GM18505 (cell line): ENCODE measurements around the gene LRRC37A2.
A peak's percentile ranks its signal among the peaks of the same experiment; 100 is the strongest.
"Not testable (repeated sequence)": the region's sequence is repeated elsewhere in the genome, so short reads cannot be mapped to it uniquely, and the experiment has no call there.

ENCODE experiments used
- ATAC-seq: cut with Tn5 transposase; IDR thresholded peaks from one replicate; pipeline ENCODE4 v1.9.1; 2021; ENCODE audit not compliant: unreplicated experiment

LRRC37A2 gene

GRCh38 chr17:46512168-46512567 lies at the start of gene LRRC37A2:
LRRC37A2 (plus strand) TSS chr17:46512468; CDS start chr17:46512713, 245 bp downstream.
- not testable (repeated sequence) for ATAC-seq

- ATAC-seq: not testable (repeated sequence)
Measured at GRCh38 chr17:46467618-46468017, 44.6 kb upstream of the LRRC37A2 start.

- ATAC-seq: not testable (repeated sequence)
Measured at GRCh38 chr17:46474489-46474888, 37.8 kb upstream of the LRRC37A2 start.

DNA sequence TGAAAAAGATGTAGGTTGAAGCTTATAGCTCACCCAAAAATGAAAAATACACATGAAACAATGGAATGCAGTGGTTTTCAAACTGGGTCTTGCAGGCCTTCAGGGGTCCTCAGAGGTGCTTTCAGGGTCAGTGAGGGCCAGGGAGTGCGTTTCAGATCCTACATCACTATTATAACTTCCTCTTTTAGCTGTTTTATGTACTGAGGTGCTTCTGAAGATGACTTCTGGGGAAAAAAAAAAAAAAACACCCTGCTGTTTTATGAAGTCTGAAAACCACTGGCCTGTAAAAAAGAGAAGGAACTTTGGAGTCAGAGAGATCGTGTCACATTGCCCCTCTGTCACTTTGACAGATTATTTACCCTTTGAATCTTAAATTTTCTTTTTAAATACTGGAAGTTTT lies 36.7 kb upstream of the LRRC37A2 start:
- not testable (repeated sequence) for ATAC-seq

DNA sequence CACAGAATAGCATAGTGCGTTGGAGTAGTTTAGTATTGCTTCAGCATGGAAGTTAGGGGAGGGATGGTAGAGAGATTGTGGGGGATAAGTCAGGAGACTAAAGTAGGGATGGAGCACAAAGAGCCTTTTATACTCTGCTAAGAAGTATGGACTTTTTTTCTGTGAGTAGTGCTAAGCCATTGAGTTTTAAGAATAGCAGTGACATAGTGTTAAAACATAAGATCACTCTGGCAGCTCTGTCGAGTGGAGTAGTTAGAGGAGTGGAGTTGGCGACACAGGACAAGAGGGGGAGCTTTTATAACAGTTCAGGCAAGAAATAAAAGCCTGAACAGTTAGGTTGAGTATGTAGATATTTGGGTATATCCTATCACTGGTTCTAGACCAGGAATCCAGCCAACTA lies 33.4 kb upstream of the LRRC37A2 start:
- not testable (repeated sequence) for ATAC-seq

DNA sequence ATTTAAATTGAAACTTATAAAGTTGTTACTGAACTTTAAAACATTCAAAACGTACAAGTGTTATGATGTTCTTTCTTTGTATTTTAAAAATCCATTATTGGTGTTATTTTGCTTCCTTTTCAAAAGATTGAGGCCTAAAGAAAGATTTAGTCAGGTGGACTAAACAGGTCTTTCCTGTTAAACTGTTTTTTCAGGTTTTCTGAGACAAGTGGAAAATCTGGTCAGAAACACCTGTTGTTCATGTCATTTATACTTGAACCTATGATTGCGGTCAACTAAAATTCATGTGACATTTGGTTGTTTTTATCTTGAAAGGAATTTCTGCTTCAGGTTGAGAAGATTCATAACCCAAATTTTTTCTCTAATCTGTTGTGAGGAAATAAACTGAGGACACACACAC lies 31.0 kb upstream of the LRRC37A2 start:
- not testable (repeated sequence) for ATAC-seq

DNA sequence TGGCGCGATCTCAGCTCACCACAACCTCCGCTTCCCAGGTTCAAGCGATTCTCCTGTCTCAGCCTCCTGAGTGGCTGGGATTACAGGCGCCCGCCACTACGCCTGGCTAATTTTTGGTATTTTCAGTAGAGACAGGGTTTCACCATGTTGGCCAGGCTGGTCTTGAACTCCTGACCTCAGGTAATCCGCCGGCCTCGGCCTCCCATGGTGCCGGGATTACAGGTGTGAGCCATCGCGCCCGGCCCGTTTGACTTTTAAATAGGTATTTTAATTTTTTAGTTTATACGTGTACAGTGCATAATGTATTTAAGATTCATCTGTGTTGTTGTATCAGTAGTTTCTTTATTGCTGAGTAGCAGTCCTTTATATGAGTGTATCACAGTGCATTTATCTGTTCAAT lies 20.2 kb upstream of the LRRC37A2 start:
- ATAC-seq: not testable (repeated sequence)

GRCh38 chr17:46499437-46500139 lies 12.7 kb upstream of the LRRC37A2 start:
- ATAC-seq: not testable (repeated sequence)

- ATAC-seq: not testable (repeated sequence)
Measured at GRCh38 chr17:46505896-46506295, 6.4 kb upstream of the LRRC37A2 start.

- ATAC-seq: not testable (repeated sequence)
Measured at GRCh38 chr17:46534716-46535115, 22.4 kb downstream of the LRRC37A2 start.

DNA sequence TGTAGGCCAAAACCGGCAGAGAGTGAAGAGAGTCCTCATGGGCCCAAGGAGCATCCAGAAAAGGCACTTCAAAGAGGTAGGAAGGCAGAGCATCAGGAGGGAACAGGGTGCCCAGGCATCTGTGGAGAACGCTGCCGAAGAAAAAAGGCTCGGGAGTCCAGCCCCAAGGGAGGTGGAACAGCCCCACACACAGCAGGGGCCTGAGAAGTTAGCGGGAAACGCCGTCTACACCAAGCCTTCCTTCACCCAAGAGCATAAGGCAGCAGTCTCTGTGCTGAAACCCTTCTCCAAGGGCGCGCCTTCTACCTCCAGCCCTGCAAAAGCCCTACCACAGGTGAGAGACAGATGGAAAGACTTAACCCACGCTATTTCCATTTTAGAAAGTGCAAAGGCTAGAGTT lies 36.3 kb downstream of the LRRC37A2 start:
- not testable (repeated sequence) for ATAC-seq

GRCh38 chr17:46559155-46559554 lies 46.9 kb downstream of the LRRC37A2 start:
- not testable (repeated sequence) for ATAC-seq

GRCh38 chr17:46560048-46560447 lies 47.8 kb downstream of the LRRC37A2 start:
- not testable (repeated sequence) for ATAC-seq

DNA sequence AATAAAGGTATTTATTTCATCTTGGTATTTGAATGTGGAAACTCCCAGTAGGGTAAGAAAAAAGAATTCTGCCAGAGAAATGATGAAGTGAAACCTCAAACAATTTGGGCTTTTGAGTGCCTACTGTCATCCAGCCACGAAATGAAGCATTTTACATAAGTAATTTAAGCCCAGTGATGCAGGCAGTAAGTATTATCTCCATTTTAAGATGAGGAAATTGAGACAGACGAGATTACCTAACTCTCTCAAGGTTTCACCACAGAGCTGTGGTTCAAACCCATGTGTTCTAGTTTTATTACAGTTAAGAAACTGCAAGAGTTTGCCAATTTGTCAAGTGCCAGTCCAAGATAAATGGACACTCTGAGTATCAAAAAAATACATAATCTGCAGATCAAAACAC lies 54.0 kb downstream of the LRRC37A2 start:
- not testable (repeated sequence) for ATAC-seq

DNA sequence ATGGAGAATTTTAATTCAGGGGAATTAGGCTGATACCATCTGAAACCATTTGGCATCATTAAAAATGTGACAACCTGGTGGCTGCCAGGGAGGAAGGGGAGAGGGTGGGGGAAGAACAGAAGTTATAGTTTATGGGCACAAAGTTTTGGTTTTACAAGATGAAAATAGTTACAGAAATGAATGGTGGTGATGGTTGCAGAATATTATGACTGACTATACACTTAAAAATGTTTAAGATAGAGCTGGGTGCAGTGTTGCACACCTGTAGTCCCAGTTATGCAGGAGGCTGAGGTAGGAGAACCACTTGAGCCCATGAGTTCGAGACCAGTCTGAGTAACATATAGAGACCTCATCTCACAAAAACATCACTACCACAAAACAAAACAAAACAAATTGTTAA lies 54.7 kb downstream of the LRRC37A2 start:
- ATAC-seq: not testable (repeated sequence)

GRCh38 chr17:46571796-46572195 lies 59.5 kb downstream of the LRRC37A2 start:
- not testable (repeated sequence) for ATAC-seq

DNA sequence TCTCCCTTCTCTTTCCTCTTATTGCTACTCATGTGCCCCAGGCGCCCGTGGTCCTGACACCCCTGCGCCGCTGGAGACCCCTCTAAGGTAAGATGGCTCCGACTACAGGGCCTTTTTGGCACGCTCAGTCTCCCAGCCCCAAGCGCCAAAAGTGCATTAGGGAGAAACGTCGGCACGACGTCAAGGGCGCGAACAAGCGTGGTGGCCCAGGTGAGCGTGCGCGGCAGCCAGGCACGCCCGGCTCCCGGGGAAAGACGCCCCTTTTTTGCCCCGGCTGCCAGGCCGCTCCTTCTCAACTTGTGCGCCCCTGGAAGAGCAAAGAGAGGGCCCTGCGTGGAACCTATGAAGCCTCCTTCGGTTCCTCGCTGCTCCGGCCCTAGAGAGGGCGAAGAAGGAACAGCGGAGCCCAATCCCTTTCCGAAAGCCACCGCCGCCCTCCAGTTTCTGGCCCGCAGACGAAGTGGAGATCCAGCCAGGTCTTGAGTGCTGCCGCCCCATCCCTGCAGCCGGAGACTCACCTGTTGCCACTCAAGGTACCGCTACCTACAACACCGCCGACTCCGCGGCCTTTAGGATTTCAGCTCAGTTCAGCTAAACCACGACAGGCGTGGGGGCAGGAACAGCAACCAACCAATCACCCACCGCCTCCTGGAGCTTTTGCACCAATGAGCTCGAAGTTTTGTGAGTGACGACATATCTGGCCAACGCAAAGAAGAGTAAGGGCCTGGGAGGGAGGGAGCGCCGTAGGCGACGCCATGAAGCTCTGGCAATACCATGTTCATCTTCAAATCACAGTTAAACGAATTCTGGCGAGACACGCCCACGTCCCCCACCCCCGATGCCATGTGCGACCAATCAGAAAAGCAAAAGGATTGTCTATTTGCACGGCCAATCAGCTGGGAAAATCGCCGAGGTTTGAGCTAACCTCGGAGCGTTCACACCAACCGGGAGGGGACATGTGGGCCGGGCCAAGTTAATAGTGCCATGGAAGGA lies 67.1 kb downstream of the LRRC37A2 start, which contains the start of gene ARL17A:
TSS of gene ARL17A (minus strand) at position 609 of the 993 bp plus-strand sequence. CDS start 3,369 bp downstream, outside the sequence.
- ATAC-seq: peak; percentile 61

- ATAC-seq: peak; percentile 7
Measured at GRCh38 chr17:46580082-46580481, 67.8 kb downstream of the LRRC37A2 start.

GRCh38 chr17:46585444-46585843 lies 73.2 kb downstream of the LRRC37A2 start:
- not testable (repeated sequence) for ATAC-seq

GRCh38 chr17:46590157-46591146 lies 78.2 kb downstream of the LRRC37A2 start, which contains the start of gene NSF:
NSF (plus strand) TSS chr17:46590669; CDS start chr17:46590776, 107 bp downstream.
- ATAC-seq: not testable (repeated sequence)
